Memory B cell (primary cell): ENCODE results near the gene SRRM3.
A peak's percentile ranks its signal among the peaks of the same experiment; 100 is the strongest.
"Not testable (repeated sequence)": the region's sequence is repeated elsewhere in the genome, so short reads cannot be mapped to it uniquely, and the experiment has no call there.

Source experiments
- ATAC-seq: fragments of 150-1000 bp; cut with Tn5 transposase; 2 replicates; pipeline ENCODE4 v1.10.0; 2021; ENCODE audit warnings: low read depth, mild to moderate bottlenecking, moderate library complexity
- DNase-seq, 2 donors: peaks; one replicate each; pipeline ENCODE4 v3.0.0; 2022; ENCODE audit warnings: low spot score in 2 of 2
- H3K27ac Mint-ChIP-seq: one replicate; pipeline ENCODE4 v1.8.0; 2022; ENCODE audit warnings: mild to moderate bottlenecking, moderate library complexity, mixed read lengths
- H3K27me3 Mint-ChIP-seq: one replicate; pipeline ENCODE4 v1.8.0; 2022; ENCODE audit warnings: mixed read lengths
- H3K36me3 Mint-ChIP-seq: one replicate; pipeline ENCODE4 v1.8.0; 2022; ENCODE audit warnings: mild to moderate bottlenecking, mixed read lengths
- H3K4me1 Mint-ChIP-seq: one replicate; pipeline ENCODE4 v1.8.0; 2022; ENCODE audit warnings: mixed read lengths
- H3K4me3 Mint-ChIP-seq: one replicate; pipeline ENCODE4 v1.8.0; 2022; ENCODE audit warnings: mild to moderate bottlenecking, moderate library complexity, mixed read lengths
- H3K9me3 Mint-ChIP-seq: one replicate; pipeline ENCODE4 v1.8.0; 2022; ENCODE audit warnings: mixed read lengths

The SRRM3 gene

GRCh38 chr7:76226878-76227423 is 25.3 kb downstream of the SRRM3 start:
- DNase-seq: not testable (repeated sequence)

GRCh38 chr7:76230214-76230613 is 28.5 kb downstream of the SRRM3 start:
- H3K4me3 Mint-ChIP-seq: no peak overlapping the region
- peaks cover 50% of the 10 kb centered on the region for H3K27me3 Mint-ChIP-seq
- peaks cover 2% of the 10 kb centered on the region for H3K9me3 Mint-ChIP-seq
- no peak for ATAC-seq
- H3K27ac Mint-ChIP-seq: no peak overlapping the region
- peaks cover 2% of the 10 kb centered on the region for H3K36me3 Mint-ChIP-seq
- DNase-seq: no peak
- peaks cover 2% of the 10 kb centered on the region for H3K4me1 Mint-ChIP-seq

More at GRCh38 chr7:76226878-76227423, 25.3 kb downstream of the SRRM3 start:
- not testable (repeated sequence) for H3K36me3 Mint-ChIP-seq, ATAC-seq, H3K9me3 Mint-ChIP-seq, H3K27ac Mint-ChIP-seq, H3K4me3 Mint-ChIP-seq, H3K4me1 Mint-ChIP-seq
- peaks cover 32% of the 10 kb centered on the region for H3K27me3 Mint-ChIP-seq

DNA sequence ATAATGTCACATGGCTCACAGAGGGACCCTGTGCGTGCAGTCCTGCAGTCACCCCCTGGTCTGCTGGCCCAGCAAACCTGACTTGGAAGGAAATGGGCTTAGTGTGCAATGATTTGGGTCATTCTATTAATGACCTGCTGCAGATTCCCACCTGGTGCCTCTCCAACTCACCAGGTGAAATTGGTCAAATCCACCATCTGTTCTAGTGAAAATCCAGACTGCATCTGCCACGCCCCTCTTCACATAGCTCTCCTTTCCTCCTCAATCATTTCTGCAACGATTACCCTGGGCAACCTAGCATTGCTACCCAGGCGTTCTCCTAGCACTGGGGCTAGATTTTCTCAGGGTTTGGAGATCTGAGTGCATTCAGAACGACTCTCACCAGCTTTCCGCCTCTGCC is 29.4 kb downstream of the SRRM3 start:
- H3K27me3 Mint-ChIP-seq: peaks cover 50% of the 10 kb centered on the region
- peaks cover 2% of the 10 kb centered on the region for H3K9me3 Mint-ChIP-seq
- no peak for DNase-seq
- no peak overlapping the region for H3K27ac Mint-ChIP-seq
- no peak overlapping the region for H3K4me3 Mint-ChIP-seq
- ATAC-seq: no peak
- H3K36me3 Mint-ChIP-seq: peaks cover 2% of the 10 kb centered on the region
- H3K4me1 Mint-ChIP-seq: peaks cover 2% of the 10 kb centered on the region

DNA sequence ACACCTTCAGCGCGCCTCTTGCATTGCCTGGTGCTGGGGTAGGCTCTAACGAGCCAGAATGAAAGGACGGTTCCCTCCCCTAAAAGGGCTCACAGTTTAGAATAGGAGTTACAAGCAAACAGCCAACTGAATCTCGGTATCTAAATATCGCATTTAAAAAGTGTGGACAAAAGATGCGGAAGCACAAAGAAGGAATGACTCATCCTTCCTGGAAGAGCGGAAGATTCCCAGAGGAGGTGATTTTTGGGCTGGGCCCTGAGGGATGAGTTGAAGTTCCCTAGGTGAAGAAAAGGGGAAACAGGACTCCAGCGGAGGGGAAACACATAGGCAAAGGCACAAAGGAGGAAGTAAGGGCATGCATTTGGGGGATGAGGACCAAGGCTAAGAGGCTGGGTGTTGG is 29.9 kb downstream of the SRRM3 start:
- no peak for DNase-seq
- ATAC-seq: no peak
- H3K4me1 Mint-ChIP-seq: peaks cover 2% of the 10 kb centered on the region
- H3K27ac Mint-ChIP-seq: no peak overlapping the region
- H3K4me3 Mint-ChIP-seq: no peak overlapping the region
- H3K27me3 Mint-ChIP-seq: peaks cover 50% of the 10 kb centered on the region
- H3K9me3 Mint-ChIP-seq: peaks cover 2% of the 10 kb centered on the region
- peaks cover 2% of the 10 kb centered on the region for H3K36me3 Mint-ChIP-seq

DNA sequence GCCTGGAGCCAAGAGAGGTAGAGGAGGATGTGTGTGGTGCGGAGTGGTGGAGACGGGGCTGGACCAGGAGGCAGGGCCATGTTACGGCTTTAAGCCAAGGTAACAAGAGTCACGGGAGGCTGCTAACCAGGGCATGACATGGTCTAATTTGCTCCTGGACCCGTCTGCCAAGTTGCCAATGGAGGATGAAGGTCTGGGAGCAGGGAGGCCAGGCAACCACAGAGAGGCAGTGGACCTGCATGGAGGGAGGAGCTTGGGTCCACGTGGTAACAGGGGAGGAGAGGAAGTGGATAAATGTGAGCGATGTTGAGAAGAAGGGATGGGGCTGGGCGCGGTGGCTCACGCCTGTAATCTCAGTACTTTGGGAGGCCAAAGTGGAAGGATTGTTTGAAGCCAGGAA is 31.0 kb downstream of the SRRM3 start:
- H3K4me1 Mint-ChIP-seq: peaks cover 3% of the 10 kb centered on the region
- peaks cover 2% of the 10 kb centered on the region for H3K36me3 Mint-ChIP-seq
- H3K4me3 Mint-ChIP-seq: no peak overlapping the region
- no peak overlapping the region for H3K27ac Mint-ChIP-seq
- H3K9me3 Mint-ChIP-seq: peaks cover 2% of the 10 kb centered on the region
- ATAC-seq (no peak), DNase-seq (no peak)
- peaks cover 51% of the 10 kb centered on the region for H3K27me3 Mint-ChIP-seq

- H3K27ac Mint-ChIP-seq: no peak overlapping the region
- H3K4me3 Mint-ChIP-seq: no peak overlapping the region
These were observed 32.0 kb downstream of the SRRM3 start for GRCh38 chr7:76233538-76234281.

GRCh38 chr7:76234282-76234584 is 32.5 kb downstream of the SRRM3 start:
- no peak overlapping the region for H3K27ac Mint-ChIP-seq
- H3K27me3 Mint-ChIP-seq: peaks cover 53% of the 10 kb centered on the region
- peaks cover 2% of the 10 kb centered on the region for H3K9me3 Mint-ChIP-seq
- DNase-seq: no peak
- H3K4me1 Mint-ChIP-seq: peaks cover 4% of the 10 kb centered on the region
- peaks cover 2% of the 10 kb centered on the region for H3K36me3 Mint-ChIP-seq
- ATAC-seq: no peak
- H3K4me3 Mint-ChIP-seq: peak overlapping the region; percentile 63

More at GRCh38 chr7:76233538-76234281, 32.0 kb downstream of the SRRM3 start:
- DNase-seq (no peak), ATAC-seq (no peak)
- Mint-ChIP-seq H3K4me1 (peaks cover 4% of the 10 kb centered on the region), H3K27me3 (peaks cover 53% of the 10 kb centered on the region), H3K9me3 (peaks cover 2% of the 10 kb centered on the region), H3K36me3 (peaks cover 2% of the 10 kb centered on the region)

DNA sequence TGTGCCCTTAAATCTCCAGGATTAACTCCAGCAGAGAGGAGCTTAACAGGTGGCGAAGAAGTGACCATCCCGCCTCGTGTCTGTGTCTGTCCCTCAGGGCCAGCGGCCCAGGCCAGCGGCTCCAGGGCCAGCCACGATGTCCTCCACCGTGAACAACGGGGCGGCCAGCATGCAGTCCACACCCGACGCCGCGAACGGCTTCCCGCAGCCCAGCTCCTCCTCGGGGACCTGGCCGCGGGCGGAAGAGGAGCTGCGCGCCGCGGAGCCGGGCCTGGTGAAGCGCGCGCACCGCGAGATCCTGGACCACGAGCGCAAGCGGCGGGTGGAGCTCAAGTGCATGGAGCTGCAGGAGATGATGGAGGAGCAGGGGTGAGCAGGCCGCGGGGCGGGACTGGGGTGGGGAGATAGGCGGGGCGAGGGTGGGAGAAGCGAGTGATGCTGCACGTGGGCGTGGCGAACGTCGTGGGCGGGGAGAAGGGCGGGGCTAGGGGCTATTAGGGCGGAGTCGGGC is 33.3 kb downstream of the SRRM3 start:
- Mint-ChIP-seq H3K27ac (no peak overlapping the region), H3K4me3 (peak overlapping the region; percentile 70), H3K4me1 (peaks cover 4% of the 10 kb centered on the region), H3K9me3 (peaks cover 2% of the 10 kb centered on the region), H3K27me3 (peaks cover 50% of the 10 kb centered on the region), H3K36me3 (peaks cover 2% of the 10 kb centered on the region)
- DNase-seq: peak; percentile 32 to 53
- peak; percentile 79 for ATAC-seq

- H3K4me3 Mint-ChIP-seq: no peak overlapping the region
- peaks cover 41% of the 10 kb centered on the region for H3K27me3 Mint-ChIP-seq
- H3K27ac Mint-ChIP-seq: no peak overlapping the region
- H3K36me3 Mint-ChIP-seq: peaks cover 2% of the 10 kb centered on the region
- H3K4me1 Mint-ChIP-seq: peaks cover 4% of the 10 kb centered on the region
- DNase-seq (no peak), ATAC-seq (no peak)
- H3K9me3 Mint-ChIP-seq: peaks cover 2% of the 10 kb centered on the region
These were observed 34.5 kb downstream of the SRRM3 start for GRCh38 chr7:76236224-76236623.

DNA sequence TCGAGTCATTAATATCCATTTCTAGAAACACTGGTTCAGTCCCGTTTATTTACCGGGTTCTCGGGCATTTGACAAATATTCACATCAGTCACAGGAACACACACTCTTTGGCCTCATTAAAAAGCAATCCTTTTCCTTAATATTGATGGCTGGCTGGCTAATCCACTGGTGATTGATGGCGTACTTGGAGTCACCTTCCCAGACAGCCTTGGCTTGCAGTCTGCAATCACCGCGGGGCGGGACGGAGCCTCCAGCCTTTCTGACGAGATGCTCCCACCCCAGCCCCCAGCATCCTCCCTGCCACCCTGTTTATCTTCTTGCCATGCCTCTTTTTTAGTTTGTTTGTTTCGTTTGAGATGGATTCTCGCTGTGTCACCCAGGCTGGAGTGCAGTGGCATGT is 36.6 kb downstream of the SRRM3 start:
- Mint-ChIP-seq H3K36me3 (no peaks in the 10 kb centered on the region), H3K9me3 (no peaks in the 10 kb centered on the region), H3K27me3 (peaks cover 29% of the 10 kb centered on the region), H3K27ac (no peak overlapping the region), H3K4me3 (no peak overlapping the region), H3K4me1 (peaks cover 4% of the 10 kb centered on the region)
- ATAC-seq: no peak
- no peak for DNase-seq

GRCh38 chr7:76241141-76241540 is 39.4 kb downstream of the SRRM3 start:
- Mint-ChIP-seq H3K36me3 (no peaks in the 10 kb centered on the region), H3K27me3 (peaks cover 21% of the 10 kb centered on the region), H3K9me3 (no peaks in the 10 kb centered on the region), H3K4me1 (peaks cover 2% of the 10 kb centered on the region), H3K4me3 (no peak overlapping the region), H3K27ac (no peak overlapping the region)
- DNase-seq (no peak), ATAC-seq (no peak)

GRCh38 chr7:76242517-76243063 is 40.9 kb downstream of the SRRM3 start:
- not testable (repeated sequence) for H3K4me1 Mint-ChIP-seq, H3K4me3 Mint-ChIP-seq, ATAC-seq, DNase-seq, H3K9me3 Mint-ChIP-seq, H3K36me3 Mint-ChIP-seq, H3K27ac Mint-ChIP-seq
- peaks cover 19% of the 10 kb centered on the region for H3K27me3 Mint-ChIP-seq

- H3K4me1 Mint-ChIP-seq: no peaks in the 10 kb centered on the region
- no peak overlapping the region for H3K27ac Mint-ChIP-seq
- DNase-seq: no peak
- no peak overlapping the region for H3K4me3 Mint-ChIP-seq
- H3K9me3 Mint-ChIP-seq: no peaks in the 10 kb centered on the region
- no peaks in the 10 kb centered on the region for H3K36me3 Mint-ChIP-seq
- H3K27me3 Mint-ChIP-seq: peaks cover 21% of the 10 kb centered on the region
- no peak for ATAC-seq
These were observed 43.2 kb downstream of the SRRM3 start for GRCh38 chr7:76244781-76245391.

- ATAC-seq (no peak), DNase-seq (no peak)
- Mint-ChIP-seq H3K36me3 (no peaks in the 10 kb centered on the region), H3K27me3 (peaks cover 19% of the 10 kb centered on the region), H3K4me3 (no peak overlapping the region), H3K9me3 (no peaks in the 10 kb centered on the region), H3K27ac (no peak overlapping the region), H3K4me1 (no peaks in the 10 kb centered on the region)
These were observed 45.2 kb downstream of the SRRM3 start for GRCh38 chr7:76246804-76247389.
